BLaER1 (cell line): ENCODE data around the gene TARP.

Experiments
- H3K27ac ChIP-seq: shearing (Covaris generic); formaldehyde crosslinking; 2 replicates; pipeline ENCODE4 v1.8.1; 2022
- H3K27me3 ChIP-seq: shearing (Covaris generic); formaldehyde crosslinking; 2 replicates; pipeline ENCODE4 v1.8.1; 2022
- H3K36me3 ChIP-seq: shearing (Covaris generic); formaldehyde crosslinking; 2 replicates; pipeline ENCODE4 v1.8.1; 2022
- H3K4me1 ChIP-seq: shearing (Covaris generic); formaldehyde crosslinking; 2 replicates; pipeline ENCODE4 v1.8.1; 2022
- H3K4me2 ChIP-seq: shearing (Covaris generic); formaldehyde crosslinking; 2 replicates; pipeline ENCODE4 v1.8.1; 2022
- H3K4me3 ChIP-seq: shearing (Covaris generic); formaldehyde crosslinking; 2 replicates; pipeline ENCODE4 v1.8.1; 2022
- H3K9ac ChIP-seq: shearing (Covaris generic); formaldehyde crosslinking; 2 replicates; pipeline ENCODE4 v1.8.1; 2022
- H3K9me3 ChIP-seq: shearing (Covaris generic); formaldehyde crosslinking; 2 replicates; pipeline ENCODE4 v1.8.1; 2022
- H4K20me1 ChIP-seq: shearing (Covaris generic); formaldehyde crosslinking; 2 replicates; pipeline ENCODE4 v1.8.1; 2022
- Cebpa-rat ChIP-seq: shearing (Covaris generic); IDR thresholded peaks from 2 replicates; pipeline ENCODE4 v1.8.1; 2022

Gene TARP

DNA sequence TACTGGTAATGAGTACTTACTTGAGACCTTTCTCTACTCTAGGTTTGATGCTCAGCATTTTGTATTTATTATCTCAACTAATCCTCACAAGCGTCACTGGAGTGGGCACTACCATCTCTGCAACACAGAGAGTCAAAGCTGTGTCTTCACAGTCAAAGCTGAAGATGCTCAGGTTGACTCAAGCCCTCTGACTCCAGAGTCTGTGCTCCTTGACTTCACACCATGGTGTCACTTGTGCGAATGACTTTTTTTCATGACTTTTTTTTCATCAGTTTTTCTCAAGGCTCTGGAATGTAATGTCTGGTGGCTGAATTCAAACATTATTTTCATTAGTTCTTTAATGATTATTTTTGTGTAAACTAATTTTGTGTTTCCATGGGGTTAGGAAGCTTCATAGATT, 30.4 kb upstream of the TARP start:
- Histone ChIP-seq H3K36me3 (no peaks in the 10 kb centered on the region), H3K9ac (no peak overlapping the region), H3K9me3 (peaks cover 10% of the 10 kb centered on the region), H3K4me1 (peaks cover 5% of the 10 kb centered on the region), H3K4me3 (no peak overlapping the region), H4K20me1 (no peaks in the 10 kb centered on the region), H3K27me3 (no peaks in the 10 kb centered on the region), H3K27ac (no peak overlapping the region), H3K4me2 (no peak overlapping the region)
- no peak for TF ChIP-seq Cebpa-rat

DNA sequence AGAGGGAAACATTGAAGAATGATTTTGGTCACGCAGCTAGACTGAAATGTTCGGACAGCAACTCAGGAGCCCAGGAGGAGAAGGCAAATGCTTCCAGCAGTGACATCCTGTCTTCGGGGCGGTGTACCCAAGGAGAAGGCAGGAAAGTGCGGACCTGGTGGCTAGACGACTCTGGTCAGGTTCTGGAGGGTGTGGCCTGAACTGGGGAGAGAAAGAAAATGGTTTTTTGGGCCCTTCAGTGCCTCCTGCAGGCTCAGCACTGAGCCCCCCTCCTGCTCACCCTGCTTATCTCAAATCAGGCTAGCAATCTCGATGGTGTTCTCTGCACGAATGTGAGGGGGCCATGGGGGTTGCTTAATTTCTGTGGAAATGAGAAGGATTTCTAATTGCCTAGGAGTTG, 26.7 kb upstream of the TARP start:
- no peaks in the 10 kb centered on the region for H3K36me3 ChIP-seq
- H4K20me1 ChIP-seq, result no peaks in the 10 kb centered on the region
- no peak overlapping the region for H3K4me3 ChIP-seq
- H3K9ac ChIP-seq, result no peak overlapping the region
- no peak overlapping the region for H3K27ac ChIP-seq
- H3K4me1 ChIP-seq, result peaks cover 14% of the 10 kb centered on the region
- H3K27me3 ChIP-seq, result no peaks in the 10 kb centered on the region
- no peaks in the 10 kb centered on the region for H3K9me3 ChIP-seq
- H3K4me2 ChIP-seq, result no peak overlapping the region
- TF ChIP-seq Cebpa-rat, result no peak

DNA sequence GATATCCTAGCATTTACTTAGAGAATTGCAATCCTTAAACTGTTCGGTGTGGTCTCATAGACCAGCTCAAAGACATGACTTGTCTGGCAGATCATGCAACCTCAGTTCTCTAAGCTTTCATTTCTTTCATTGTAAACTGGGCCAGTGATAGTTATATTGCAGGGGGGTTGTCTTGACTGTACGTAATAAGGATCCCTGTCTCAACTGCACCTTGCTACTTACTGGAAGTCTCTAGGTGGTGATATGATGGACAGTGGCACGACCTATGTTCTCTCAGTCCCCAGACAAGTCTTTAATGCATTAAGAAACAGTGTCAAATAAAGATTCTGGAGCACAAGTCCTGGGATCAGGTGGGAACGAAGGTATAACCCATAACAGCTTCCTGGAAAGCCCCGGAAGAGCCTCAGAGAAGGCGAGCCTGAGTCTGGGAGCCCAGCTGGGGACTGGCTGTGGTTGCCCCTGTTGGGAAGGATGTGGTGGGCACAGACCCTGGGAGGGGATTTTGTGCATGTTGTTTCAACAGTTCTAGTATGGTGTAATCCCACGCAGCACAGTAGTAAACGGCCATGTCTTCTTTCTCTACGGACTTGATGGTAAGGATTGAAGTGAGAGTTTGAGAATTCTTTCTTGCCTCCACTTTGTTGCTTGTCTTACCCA, 26.0 kb upstream of the TARP start:
- no peaks in the 10 kb centered on the region for H4K20me1 ChIP-seq
- H3K9me3 ChIP-seq, result no peaks in the 10 kb centered on the region
- H3K36me3 ChIP-seq, result no peaks in the 10 kb centered on the region
- no peak for TF ChIP-seq Cebpa-rat
- H3K27me3 ChIP-seq, result no peaks in the 10 kb centered on the region
- H3K27ac ChIP-seq, result no peak overlapping the region
- peaks cover 14% of the 10 kb centered on the region for H3K4me1 ChIP-seq
- no peak overlapping the region for H3K4me3 ChIP-seq
- H3K9ac ChIP-seq, result no peak overlapping the region
- H3K4me2 ChIP-seq, result no peak overlapping the region

DNA sequence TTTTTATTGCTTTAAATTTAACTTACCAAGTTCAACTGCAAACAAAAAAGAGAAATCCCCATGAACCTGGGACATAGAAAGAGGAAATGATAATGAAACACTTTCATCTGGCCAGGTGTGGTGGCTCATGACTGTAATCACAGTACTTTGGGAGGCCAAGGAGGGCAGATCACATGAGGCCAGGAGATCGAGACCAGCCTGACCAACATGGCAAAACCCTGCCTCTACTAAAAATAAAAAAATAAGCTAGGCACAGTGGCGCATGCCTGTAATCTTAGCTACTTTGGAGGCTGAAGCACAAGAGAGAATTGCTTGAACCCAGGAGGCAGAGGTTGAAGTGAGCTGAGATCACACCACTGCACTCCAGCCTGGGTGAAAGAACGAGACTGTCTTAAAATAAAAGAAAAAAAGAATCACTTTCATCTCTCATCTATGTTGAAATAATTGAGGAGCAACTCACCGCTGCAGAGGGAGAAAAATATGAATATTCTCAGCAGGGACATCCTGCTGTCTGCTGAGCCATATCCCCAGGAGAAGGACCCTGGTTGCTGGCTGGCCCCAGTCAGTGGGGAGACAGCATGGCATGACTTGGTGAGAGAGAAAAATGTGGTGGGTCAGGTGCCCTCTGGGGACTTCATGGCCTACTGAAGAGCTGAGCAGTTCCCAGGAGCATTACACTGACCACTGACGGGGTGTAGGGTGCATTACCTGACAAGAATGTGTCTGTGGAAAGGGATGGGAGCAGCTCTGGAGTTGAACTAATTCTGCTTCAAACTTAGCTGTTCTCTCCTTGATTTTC, 22.8 kb upstream of the TARP start:
- Histone ChIP-seq H3K27me3 (no peaks in the 10 kb centered on the region), H3K4me1 (peaks cover 24% of the 10 kb centered on the region), H3K4me2 (peak overlapping the region; percentile 31), H3K9me3 (no peaks in the 10 kb centered on the region), H3K4me3 (no peak overlapping the region), H3K36me3 (no peaks in the 10 kb centered on the region), H4K20me1 (no peaks in the 10 kb centered on the region), H3K27ac (no peak overlapping the region), H3K9ac (no peak overlapping the region)
- no peak for TF ChIP-seq Cebpa-rat

- no peaks in the 10 kb centered on the region for H3K36me3 ChIP-seq
- H3K4me2 ChIP-seq, result no peak overlapping the region
- H4K20me1 ChIP-seq, result no peaks in the 10 kb centered on the region
- H3K4me3 ChIP-seq, result no peak overlapping the region
- peaks cover 4% of the 10 kb centered on the region; the same call in 1 of the 2 replicates for H3K9me3 ChIP-seq
- TF ChIP-seq Cebpa-rat, result no peak
- H3K9ac ChIP-seq, result no peak overlapping the region
- no peak overlapping the region for H3K27ac ChIP-seq
- H3K27me3 ChIP-seq, result no peaks in the 10 kb centered on the region
- H3K4me1 ChIP-seq, result peaks cover 26% of the 10 kb centered on the region
Observed at GRCh38 chr7:38294926-38295325, 21.5 kb upstream of the TARP start.

DNA sequence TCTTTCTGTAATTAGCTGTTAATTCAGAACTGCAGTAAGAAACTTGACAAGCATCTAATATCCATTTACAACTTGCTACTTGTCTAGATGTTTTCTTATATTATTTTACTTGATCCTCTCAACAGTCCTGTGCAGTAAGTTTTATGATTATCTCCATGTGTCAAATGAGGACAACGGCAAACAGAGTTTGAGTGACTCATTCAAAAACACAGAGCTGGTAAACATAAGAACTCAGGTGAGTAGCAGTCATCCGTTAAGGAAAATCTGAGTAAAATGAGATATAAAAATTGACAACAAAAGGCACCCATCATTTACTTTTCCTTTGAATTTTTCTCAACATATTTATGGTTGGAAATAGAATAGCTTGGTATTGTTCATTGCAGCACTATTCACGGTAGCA, 19.0 kb upstream of the TARP start:
- Histone ChIP-seq H3K9ac (no peak overlapping the region), H3K4me2 (no peak overlapping the region), H3K4me1 (peaks cover 26% of the 10 kb centered on the region), H3K27me3 (no peaks in the 10 kb centered on the region), H3K36me3 (no peaks in the 10 kb centered on the region), H3K27ac (no peak overlapping the region), H3K4me3 (no peak overlapping the region), H4K20me1 (no peaks in the 10 kb centered on the region), H3K9me3 (peaks cover 4% of the 10 kb centered on the region; the same call in 1 of the 2 replicates)
- no peak for TF ChIP-seq Cebpa-rat

GRCh38 chr7:38291650-38292049, 18.2 kb upstream of the TARP start:
- no peak overlapping the region for H3K27ac ChIP-seq
- H3K4me3 ChIP-seq, result no peak overlapping the region
- TF ChIP-seq Cebpa-rat, result no peak
- H3K4me2 ChIP-seq, result peak overlapping the region; percentile 11; the same call in 1 of the 2 replicates
- H3K27me3 ChIP-seq, result no peaks in the 10 kb centered on the region
- H3K4me1 ChIP-seq, result peaks cover 26% of the 10 kb centered on the region
- H4K20me1 ChIP-seq, result no peaks in the 10 kb centered on the region
- no peaks in the 10 kb centered on the region for H3K36me3 ChIP-seq
- H3K9me3 ChIP-seq, result peaks cover 4% of the 10 kb centered on the region; the same call in 1 of the 2 replicates
- H3K9ac ChIP-seq, result no peak overlapping the region

GRCh38 chr7:38291117-38291647, 17.7 kb upstream of the TARP start:
- Histone ChIP-seq H3K36me3 (no peaks in the 10 kb centered on the region), H3K4me2 (0 out of 2 replicates have a peak overlapping the region, but pooled peaks have one; percentile 11), H3K9ac (no peak overlapping the region), H3K27ac (no peak overlapping the region), H3K27me3 (no peaks in the 10 kb centered on the region), H3K4me1 (peaks cover 21% of the 10 kb centered on the region), H3K9me3 (peaks cover 4% of the 10 kb centered on the region; the same call in 1 of the 2 replicates), H4K20me1 (no peaks in the 10 kb centered on the region), H3K4me3 (no peak overlapping the region)
- no peak for TF ChIP-seq Cebpa-rat

DNA sequence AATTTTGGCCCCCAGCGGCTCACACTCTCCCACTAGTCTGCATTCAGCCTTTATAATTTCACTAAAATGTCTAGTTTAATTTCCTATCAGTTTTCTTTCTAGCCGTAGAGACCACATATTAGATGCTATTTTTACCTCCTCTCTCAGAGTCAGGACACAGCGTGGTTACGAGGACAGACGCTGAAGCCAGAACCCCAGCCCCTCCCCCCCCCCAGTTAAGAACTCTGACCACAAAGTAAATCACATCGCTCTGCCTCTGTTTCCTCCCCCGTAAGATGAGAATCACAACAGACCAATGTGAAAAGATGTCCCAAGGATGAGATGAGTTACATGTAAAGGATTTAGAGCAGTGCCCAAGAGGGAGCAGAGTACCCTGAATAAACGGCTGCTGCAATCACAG, 11.1 kb upstream of the TARP start:
- peak overlapping the region; percentile 69 for H3K4me2 ChIP-seq
- no peak overlapping the region for H3K27ac ChIP-seq
- no peaks in the 10 kb centered on the region for H4K20me1 ChIP-seq
- H3K27me3 ChIP-seq, result no peaks in the 10 kb centered on the region
- H3K9me3 ChIP-seq, result no peaks in the 10 kb centered on the region
- TF ChIP-seq Cebpa-rat, result no peak
- no peak overlapping the region for H3K9ac ChIP-seq
- peaks cover 19% of the 10 kb centered on the region for H3K4me1 ChIP-seq
- H3K4me3 ChIP-seq, result no peak overlapping the region
- H3K36me3 ChIP-seq, result no peaks in the 10 kb centered on the region

DNA sequence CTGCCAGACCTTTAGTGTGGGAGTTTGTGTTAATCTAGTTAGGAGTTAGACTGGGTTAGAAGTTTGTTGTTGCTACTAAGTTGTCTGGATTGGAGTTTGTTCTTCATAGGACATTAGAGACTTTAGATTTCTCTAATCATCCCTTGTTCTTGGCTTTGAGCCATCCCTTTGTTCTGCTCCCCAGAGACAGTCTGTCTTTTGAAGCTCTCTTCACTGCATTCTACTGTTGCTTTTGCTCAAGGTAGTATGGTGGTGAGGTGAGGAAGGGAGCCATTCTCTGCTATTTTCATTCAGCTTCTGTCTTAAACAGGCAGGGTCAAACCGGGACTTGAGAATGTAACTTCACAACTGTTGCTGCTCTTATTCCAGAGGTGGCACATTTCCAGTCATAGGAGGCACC, 10.4 kb upstream of the TARP start:
- Histone ChIP-seq H3K9me3 (no peaks in the 10 kb centered on the region), H3K27me3 (no peaks in the 10 kb centered on the region), H4K20me1 (no peaks in the 10 kb centered on the region), H3K4me3 (no peak overlapping the region), H3K4me1 (peaks cover 19% of the 10 kb centered on the region), H3K9ac (no peak overlapping the region), H3K36me3 (no peaks in the 10 kb centered on the region), H3K4me2 (peak overlapping the region; percentile 69), H3K27ac (no peak overlapping the region)
- no peak for TF ChIP-seq Cebpa-rat
